Measurements from ENCODE around the gene KRTAP12-4.

KRTAP12-4 gene

GRCh38 chr21:44681861-44682579 is 27.6 kb upstream of the KRTAP12-4 start, which contains the start of gene KRTAP12-1:
TSS of gene KRTAP12-1 (minus strand) at chr21:44682163. CDS start at chr21:44682123, 40 bp downstream.
- in situ Hi-C loops (cut with HindIII; ENCODE audit: low sequenced_read_pairs) = no loop called here
- no peak within 1 kb of the TSS for H3K4me3 ChIP-seq (ENCODE audit: low read depth, low read length)
- TF ChIP-seq, protein P1, sequence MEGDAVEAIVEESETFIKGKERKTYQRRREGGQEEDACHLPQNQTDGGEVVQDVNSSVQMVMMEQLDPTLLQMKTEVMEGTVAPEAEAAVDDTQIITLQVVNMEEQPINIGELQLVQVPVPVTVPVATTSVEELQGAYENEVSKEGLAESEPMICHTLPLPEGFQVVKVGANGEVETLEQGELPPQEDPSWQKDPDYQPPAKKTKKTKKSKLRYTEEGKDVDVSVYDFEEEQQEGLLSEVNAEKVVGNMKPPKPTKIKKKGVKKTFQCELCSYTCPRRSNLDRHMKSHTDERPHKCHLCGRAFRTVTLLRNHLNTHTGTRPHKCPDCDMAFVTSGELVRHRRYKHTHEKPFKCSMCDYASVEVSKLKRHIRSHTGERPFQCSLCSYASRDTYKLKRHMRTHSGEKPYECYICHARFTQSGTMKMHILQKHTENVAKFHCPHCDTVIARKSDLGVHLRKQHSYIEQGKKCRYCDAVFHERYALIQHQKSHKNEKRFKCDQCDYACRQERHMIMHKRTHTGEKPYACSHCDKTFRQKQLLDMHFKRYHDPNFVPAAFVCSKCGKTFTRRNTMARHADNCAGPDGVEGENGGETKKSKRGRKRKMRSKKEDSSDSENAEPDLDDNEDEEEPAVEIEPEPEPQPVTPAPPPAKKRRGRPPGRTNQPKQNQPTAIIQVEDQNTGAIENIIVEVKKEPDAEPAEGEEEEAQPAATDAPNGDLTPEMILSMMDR (IDR thresholded peaks at IDR 0.05; ENCODE audit: low read depth, low read length, missing control alignments) = no peak
- no peak for DNase-seq (ENCODE audit: low read depth)

- DNase-seq (ENCODE audit: low read depth) = no peak
- in situ Hi-C loops (cut with HindIII; ENCODE audit: low sequenced_read_pairs) = no loop called here
- TF ChIP-seq, protein P1 (IDR thresholded peaks at IDR 0.05; ENCODE audit: low read depth, low read length, missing control alignments) = no peak
- no peak overlapping the region for H3K4me3 ChIP-seq (ENCODE audit: low read depth, low read length)
Measured at GRCh38 chr21:44681152-44681551, 26.7 kb upstream of the KRTAP12-4 start.

- no peak overlapping the region for H3K4me3 ChIP-seq (ENCODE audit: low read depth, low read length)
- DNase-seq (ENCODE audit: low read depth) = no peak
- TF ChIP-seq, protein P1 (IDR thresholded peaks at IDR 0.05; ENCODE audit: low read depth, low read length, missing control alignments) = no peak
- in situ Hi-C loops (cut with HindIII; ENCODE audit: low sequenced_read_pairs) = no loop called here
Measured at GRCh38 chr21:44677881-44678280, 23.4 kb upstream of the KRTAP12-4 start.

GRCh38 chr21:44671911-44672310 is 17.5 kb upstream of the KRTAP12-4 start:
- no peak overlapping the region for H3K4me3 ChIP-seq (ENCODE audit: low read depth, low read length)
- TF ChIP-seq, protein P1 (IDR thresholded peaks at IDR 0.05; ENCODE audit: low read depth, low read length, missing control alignments) = no peak
- in situ Hi-C loops (cut with HindIII; ENCODE audit: low sequenced_read_pairs) = no loop called here
- no peak for DNase-seq (ENCODE audit: low read depth)

GRCh38 chr21:44670642-44671432 is 16.4 kb upstream of the KRTAP12-4 start:
- no peak overlapping the region for H3K4me3 ChIP-seq (ENCODE audit: low read depth, low read length)
- in situ Hi-C loops (cut with HindIII; ENCODE audit: low sequenced_read_pairs) = no loop called here
- DNase-seq (ENCODE audit: low read depth) = no peak
- TF ChIP-seq, protein P1 (IDR thresholded peaks at IDR 0.05; ENCODE audit: low read depth, low read length, missing control alignments) = no peak

- DNase-seq (ENCODE audit: low read depth) = no peak
- TF ChIP-seq, protein P1 (IDR thresholded peaks at IDR 0.05; ENCODE audit: low read depth, low read length, missing control alignments) = no peak
- H3K4me3 ChIP-seq (ENCODE audit: low read depth, low read length) = no peak overlapping the region
- in situ Hi-C loops (cut with HindIII; ENCODE audit: low sequenced_read_pairs) = no loop called here
Measured at GRCh38 chr21:44667612-44668011, 13.2 kb upstream of the KRTAP12-4 start.
